GM23338 (cell line): Measurements from ENCODE around the gene PCGF3.

Experiments used
- EZH2 ChIP-seq: fragments of 200-600 bp; sonication (generic); IDR thresholded peaks from one replicate; pipeline ENCODE4 v1.8.0; 2017; ENCODE audit warnings: antibody characterized with exemption, mild to moderate bottlenecking, low read depth; ENCODE audit not compliant: unreplicated experiment
- EZH2phosphoT487 ChIP-seq: fragments of 200-600 bp; sonication (generic); IDR thresholded peaks from one replicate; pipeline ENCODE4 v1.8.1; 2018; ENCODE audit warnings: antibody characterized with exemption; ENCODE audit not compliant: unreplicated experiment
- NANOG ChIP-seq: IDR thresholded peaks from 2 replicates; pipeline ENCODE4 v1.6.1; 2016; ENCODE audit warnings: antibody characterized with exemption, borderline replicate concordance
- REST ChIP-seq: IDR thresholded peaks from one replicate; pipeline ENCODE4 v1.6.1; 2018; ENCODE audit warnings: antibody characterized with exemption; ENCODE audit not compliant: unreplicated experiment
- TF ChIP-seq, protein P1 (sequence below), 2 experiments: fragments of 200-600 bp in 1 of 2; sonication (generic) in 1 of 2; conservative IDR thresholded peaks; 2 replicates each; pipeline versions ENCODE4 v1.5.1 to v1.6.1; 2016 to 2017; ENCODE audit warnings: antibody characterized with exemption in 2 of 2, low read depth in 2 of 2, mild to moderate bottlenecking in 2 of 2, moderate library complexity in 1 of 2

- TF ChIP-seq, protein P1, sequence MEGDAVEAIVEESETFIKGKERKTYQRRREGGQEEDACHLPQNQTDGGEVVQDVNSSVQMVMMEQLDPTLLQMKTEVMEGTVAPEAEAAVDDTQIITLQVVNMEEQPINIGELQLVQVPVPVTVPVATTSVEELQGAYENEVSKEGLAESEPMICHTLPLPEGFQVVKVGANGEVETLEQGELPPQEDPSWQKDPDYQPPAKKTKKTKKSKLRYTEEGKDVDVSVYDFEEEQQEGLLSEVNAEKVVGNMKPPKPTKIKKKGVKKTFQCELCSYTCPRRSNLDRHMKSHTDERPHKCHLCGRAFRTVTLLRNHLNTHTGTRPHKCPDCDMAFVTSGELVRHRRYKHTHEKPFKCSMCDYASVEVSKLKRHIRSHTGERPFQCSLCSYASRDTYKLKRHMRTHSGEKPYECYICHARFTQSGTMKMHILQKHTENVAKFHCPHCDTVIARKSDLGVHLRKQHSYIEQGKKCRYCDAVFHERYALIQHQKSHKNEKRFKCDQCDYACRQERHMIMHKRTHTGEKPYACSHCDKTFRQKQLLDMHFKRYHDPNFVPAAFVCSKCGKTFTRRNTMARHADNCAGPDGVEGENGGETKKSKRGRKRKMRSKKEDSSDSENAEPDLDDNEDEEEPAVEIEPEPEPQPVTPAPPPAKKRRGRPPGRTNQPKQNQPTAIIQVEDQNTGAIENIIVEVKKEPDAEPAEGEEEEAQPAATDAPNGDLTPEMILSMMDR (conservative IDR thresholded peaks at IDR 0.05; ENCODE audit: low read depth in 2 of 2), result no peak
- TF ChIP-seq EZH2, result no peak
- no peak for TF ChIP-seq EZH2phosphoT487
- TF ChIP-seq NANOG, result no peak
- TF ChIP-seq REST, result no peak
Observed at GRCh38 chr4:684623-685327, 20.9 kb upstream of the PCGF3 start.
